CD14-positive monocyte (primary cell): ENCODE data around the gene FAM120A. TPM values are rescaled to one million over a fixed set of nuclear protein-coding genes. Genes with fewer than 3 reads are reported as not detected.

Source experiments
- DNase-seq, 3 donors: peaks; one replicate each; pipeline ENCODE4 v3.0.0-alpha.2; 2011 to 2022
- H2AFZ ChIP-seq: 2 replicates; pipeline ENCODE4 v1.6.0; 2012; ENCODE audit warnings: mild to moderate bottlenecking, low read depth, low read length, inconsistent platforms; ENCODE audit not compliant: insufficient read depth, poor library complexity, severe bottlenecking
- H3K27ac ChIP-seq, 2 donors: 1 replicate in 1 of 2; 2 replicates in 1 of 2; pipeline ENCODE4 v1.5.1; 2012 to 2013; ENCODE audit warnings: low read length in 2 of 2, control low read depth in 1 of 2, inconsistent platforms in 1 of 2, low read depth in 1 of 2, mild to moderate bottlenecking in 1 of 2
- H3K27me3 ChIP-seq, 2 donors: one replicate each; pipeline versions ENCODE4 v1.6.0 to v1.6.1; 2011 to 2013; ENCODE audit warnings: low read length in 2 of 2; ENCODE audit not compliant: control insufficient read depth in 2 of 2, insufficient read depth in 2 of 2
- H3K36me3 ChIP-seq, 2 donors: replicated peaks in 1 of 2; 1 replicate in 1 of 2; 2 replicates in 1 of 2; pipeline versions ENCODE4 v1.5.1 to v1.6.1; 2012 to 2013; ENCODE audit warnings: low read length in 2 of 2, control low read depth in 1 of 2, inconsistent platforms in 1 of 2, mild to moderate bottlenecking in 1 of 2; ENCODE audit not compliant: insufficient read depth in 2 of 2, control insufficient read depth in 1 of 2
- H3K4me1 ChIP-seq, 2 donors: 1 replicate in 1 of 2; 2 replicates in 1 of 2; pipeline versions ENCODE4 v1.5.1 to v1.6.1; 2012 to 2013; ENCODE audit warnings: low read length in 2 of 2, control low read depth in 1 of 2, inconsistent platforms in 1 of 2, mild to moderate bottlenecking in 1 of 2, moderate library complexity in 1 of 2; ENCODE audit not compliant: insufficient read depth in 2 of 2, control insufficient read depth in 1 of 2
- H3K4me2 ChIP-seq: replicated peaks from 2 replicates; pipeline ENCODE3; 2012; ENCODE audit warnings: low read length, moderate library complexity, mild to moderate bottlenecking; ENCODE audit not compliant: poor library complexity, severe bottlenecking; ENCODE audit errors: extremely low read depth
- H3K4me3 ChIP-seq, 3 experiments: fragments of 200-600 bp in 1 of 3; sonication (generic) in 1 of 3; replicated peaks in 1 of 3; 1 replicate in 2 of 3; 2 replicates in 1 of 3; pipeline ENCODE4 v1.5.1; 2011 to 2013; ENCODE audit warnings: low read length in 3 of 3, mild to moderate bottlenecking in 3 of 3, control low read depth in 2 of 3, low read depth in 2 of 3, inconsistent platforms in 1 of 3, moderate library complexity in 1 of 3
- H3K79me2 ChIP-seq: 2 replicates; pipeline ENCODE4 v1.6.0; 2012; ENCODE audit warnings: mild to moderate bottlenecking, control low read depth, inconsistent platforms, low read length, moderate library complexity; ENCODE audit not compliant: insufficient read depth
- H3K9ac ChIP-seq: 2 replicates; pipeline ENCODE4 v1.6.0; 2017; ENCODE audit warnings: low read length, mild to moderate bottlenecking; ENCODE audit not compliant: insufficient read depth, poor library complexity, severe bottlenecking
- H3K9me3 ChIP-seq, 2 donors: replicated peaks in 1 of 2; 1 replicate in 1 of 2; 2 replicates in 1 of 2; pipeline versions ENCODE4 v1.5.1 to v1.6.1; 2012 to 2013; ENCODE audit warnings: low read length in 2 of 2, control low read depth in 1 of 2; ENCODE audit not compliant: control insufficient read depth in 1 of 2, insufficient read depth in 1 of 2
- H4K20me1 ChIP-seq: 2 replicates; pipeline ENCODE4 v1.6.0; 2012; ENCODE audit warnings: mild to moderate bottlenecking, low read length, control low read depth, moderate library complexity; ENCODE audit not compliant: insufficient read depth
- H3K27ac Mint-ChIP-seq, 7 donors: one replicate each; pipeline ENCODE4 v1.8.0; 2020; ENCODE audit warnings: mild to moderate bottlenecking in 7 of 7, mixed read lengths in 7 of 7, moderate library complexity in 6 of 7, inconsistent platforms in 2 of 7
- H3K27me3 Mint-ChIP-seq, 3 donors: one replicate each; pipeline ENCODE4 v1.8.0; 2021 to 2022; ENCODE audit warnings: low read depth in 3 of 3, mild to moderate bottlenecking in 3 of 3, mixed read lengths in 3 of 3, moderate library complexity in 3 of 3, inconsistent platforms in 1 of 3
- H3K36me3 Mint-ChIP-seq, 2 donors: one replicate each; pipeline ENCODE4 v1.8.0; 2020; ENCODE audit warnings: mixed read lengths in 2 of 2, inconsistent platforms in 1 of 2, mild to moderate bottlenecking in 1 of 2
- H3K4me1 Mint-ChIP-seq: one replicate; pipeline ENCODE4 v1.8.0; 2020; ENCODE audit warnings: mild to moderate bottlenecking, mixed read lengths
- H3K4me3 Mint-ChIP-seq, 2 donors: one replicate each; pipeline ENCODE4 v1.8.0; 2020; ENCODE audit warnings: mild to moderate bottlenecking in 2 of 2, mixed read lengths in 2 of 2, moderate library complexity in 1 of 2
- H3K9me3 Mint-ChIP-seq, 7 donors: one replicate each; pipeline ENCODE4 v1.8.0; 2020 to 2022; ENCODE audit warnings: mixed read lengths in 7 of 7, mild to moderate bottlenecking in 6 of 7, moderate library complexity in 6 of 7, inconsistent platforms in 2 of 7
- CTCF ChIP-seq: fragments of 200-600 bp; IDR thresholded peaks from one replicate; pipeline ENCODE4 v1.8.0; 2022; ENCODE audit warnings: antibody characterized with exemption, mild to moderate bottlenecking
- WGBS: methylation state at CpG from one replicate; pipeline ENCODE4 v1.1.5; 2013; ENCODE audit warnings: missing lambda C conversion rate; ENCODE audit not compliant: insufficient coverage; 5-methylcytosine and 5-hydroxymethylcytosine counted together
- intact Hi-C, 2 donors: fragments of 100-400 bp; cut with micrococcal nuclease; formaldehyde crosslinking; loops; one replicate each; pipeline versions ENCODE4 v1.15.0 to v1.15.1; 2023
- polyA plus RNA-seq, 3 donors: library from polyadenylated mRNA; depleted of rRNA in 1 of 3; unstranded in 2 of 3; stranded (reverse) in 1 of 3; fragments of 300-500 nt in 2 of 3; fragments of >200 nt in 1 of 3; fragmentation: Illumina TruSeq in 2 of 3; gene quantifications; 1 replicate in 2 of 3; 2 replicates in 1 of 3; pipeline ENCODE4 v1.2.3, GENCODE V29; 2012 to 2021

Gene FAM120A
- polyA plus RNA-seq, 3 donors: 10.4 to 76.6 (median 12.7) TPM

DNA sequence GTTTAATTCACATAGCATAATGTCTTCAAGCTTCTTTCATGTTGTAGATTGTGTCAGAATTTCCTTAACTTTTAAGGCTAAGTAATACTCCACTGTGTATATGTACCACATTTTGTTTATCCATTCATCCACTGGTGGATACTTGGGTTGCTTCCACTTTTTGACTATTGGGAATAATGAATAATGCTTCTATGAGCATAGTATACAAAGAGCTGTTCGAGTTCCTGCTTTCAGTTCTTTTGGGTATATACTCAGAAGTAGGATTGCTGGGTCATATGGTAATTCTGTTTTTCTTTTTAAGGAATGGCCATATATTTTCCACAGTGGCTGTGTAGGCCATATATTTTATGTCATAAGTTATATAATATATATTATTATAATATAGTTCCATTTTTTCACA is 5.5 kb downstream of the FAM120A start:
- TF ChIP-seq CTCF: no peak
- no peak overlapping the region for H3K4me3 Mint-ChIP-seq
- no CpG with 5 or more reads among the region's 1 CpG for WGBS
- H3K27me3 Mint-ChIP-seq: no peaks in the 10 kb centered on the region
- peak overlapping the region; percentile 79 to 90 (median 82) for H3K27ac Mint-ChIP-seq
- Histone ChIP-seq H3K4me3 (peak overlapping the region in 1 of 3 experiments; percentile 41), H2AFZ (no peak overlapping the region), H3K36me3 (peaks cover 0 to 2% of the 10 kb centered on the region in 2 donors), H3K27me3 (no peaks in the 10 kb centered on the region), H4K20me1 (peaks cover 70% of the 10 kb centered on the region), H3K4me1 (peaks cover 64 to 79% of the 10 kb centered on the region in 2 donors), H3K79me2 (peaks cover 100% of the 10 kb centered on the region), H3K27ac (peak overlapping the region in 1 of 2 donors; percentile 68), H3K9me3 (no peaks in the 10 kb centered on the region), H3K9ac (no peak overlapping the region), H3K4me2 (peak overlapping the region; percentile 50)
- peaks cover 73% of the 10 kb centered on the region for H3K4me1 Mint-ChIP-seq
- intact Hi-C loops: loop anchor here (10.0 kb wide), 2 partner anchors 362 to 492 kb away; partner anchors contain the start of gene CARD19 (in 2 of the 2)
- H3K9me3 Mint-ChIP-seq: peaks cover 0 to 2% (median 0%) of the 10 kb centered on the region in 7 donors
- H3K36me3 Mint-ChIP-seq: peaks cover 15 to 16% of the 10 kb centered on the region in 2 donors
- DNase-seq: no peak

- H3K4me1 Mint-ChIP-seq: peaks cover 80% of the 10 kb centered on the region
- no peak overlapping the region for H2AFZ ChIP-seq
- peak overlapping the region in 1 of 3 experiments; percentile 31 for H3K4me3 ChIP-seq
- no peak for TF ChIP-seq CTCF
- peaks cover 70% of the 10 kb centered on the region for H4K20me1 ChIP-seq
- 45% methylated on average over 2 of the region's 4 CpGs for WGBS
- peaks cover 16 to 19% of the 10 kb centered on the region in 2 donors for H3K36me3 Mint-ChIP-seq
- DNase-seq: peak in 1 of 3 donors; percentile 38
- H3K27ac Mint-ChIP-seq: peak overlapping the region in 6 of 7 donors; percentile 30 to 90 (median 66)
- no peaks in the 10 kb centered on the region for H3K27me3 Mint-ChIP-seq
- H3K4me2 ChIP-seq: peak overlapping the region; percentile 26
- peaks cover 100% of the 10 kb centered on the region for H3K79me2 ChIP-seq
- peak overlapping the region in 1 of 2 donors; percentile 70 for H3K27ac ChIP-seq
- peaks cover 72 to 89% of the 10 kb centered on the region in 2 donors for H3K4me1 ChIP-seq
- H3K9ac ChIP-seq: no peak overlapping the region
- H3K9me3 Mint-ChIP-seq: no peaks in the 10 kb centered on the region
- intact Hi-C loops: loop anchor here (10.0 kb wide), 2 partner anchors 364 to 494 kb away; partner anchors contain the start of gene CARD19 (in 2 of the 2)
- peak overlapping the region in 1 of 2 donors; percentile 51 for H3K4me3 Mint-ChIP-seq
- H3K36me3 ChIP-seq: peaks cover 0 to 2% of the 10 kb centered on the region in 2 donors
- H3K9me3 ChIP-seq: no peaks in the 10 kb centered on the region
- no peaks in the 10 kb centered on the region for H3K27me3 ChIP-seq
Measured at GRCh38 chr9:93458712-93459111, 7.2 kb downstream of the FAM120A start.
